GM23248 (cell line): Measurements from ENCODE around the gene TBL1X.

ENCODE experiments used
- EZH2 ChIP-seq: fragments of 200-600 bp; sonication (generic); IDR thresholded peaks from 2 replicates; pipeline ENCODE4 v1.6.1; 2018; ENCODE audit warnings: antibody characterized with exemption, mild to moderate bottlenecking; ENCODE audit not compliant: insufficient read depth, poor library complexity, severe bottlenecking
- EZH2phosphoT487 ChIP-seq: fragments of 200-600 bp; sonication (generic); IDR thresholded peaks from 2 replicates; pipeline ENCODE4 v1.6.1; 2018; ENCODE audit warnings: antibody characterized with exemption, moderate library complexity, mild to moderate bottlenecking, low read depth; ENCODE audit not compliant: insufficient read depth

DNA sequence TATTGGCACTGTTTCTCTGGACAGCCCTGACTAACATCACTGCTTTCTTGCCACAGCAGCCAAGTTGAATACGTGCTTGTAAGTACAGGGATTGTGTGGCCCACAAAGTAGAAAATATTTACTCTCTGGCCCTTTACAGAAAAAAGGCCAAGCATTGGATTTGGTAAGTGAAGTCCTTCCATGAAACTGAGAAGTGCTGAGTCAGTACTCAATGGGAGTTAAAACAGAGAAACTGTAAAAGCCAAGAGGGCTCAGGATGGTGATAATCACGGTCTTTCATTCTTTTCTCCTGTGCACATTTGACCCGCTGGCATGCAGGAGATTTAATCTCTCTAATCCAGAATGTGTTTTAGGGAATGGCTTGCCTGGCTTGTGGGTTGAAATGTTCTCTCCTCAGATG, 46.1 kb downstream of the TBL1X start:
- TF ChIP-seq EZH2 (no peak), EZH2phosphoT487 (no peak)
